ENCODE data around the gene REEP6.

Gene REEP6

GRCh38 chr19:1456121-1456900, 34.7 kb upstream of the REEP6 start:
- no peak for DNase-seq (ENCODE audit: low read depth)

GRCh38 chr19:1457031-1457739, 33.8 kb upstream of the REEP6 start:
- DNase-seq (ENCODE audit: low read depth): no peak

- no peak for DNase-seq (ENCODE audit: low read depth)
Observed at GRCh38 chr19:1457892-1458291, 33.1 kb upstream of the REEP6 start.

- no peak for DNase-seq (ENCODE audit: low read depth)
Observed at GRCh38 chr19:1459479-1459878, 31.5 kb upstream of the REEP6 start.

GRCh38 chr19:1460033-1460995, 30.7 kb upstream of the REEP6 start:
- no peak for DNase-seq (ENCODE audit: low read depth)

- DNase-seq (ENCODE audit: low read depth): no peak
Observed at GRCh38 chr19:1461862-1462261, 29.1 kb upstream of the REEP6 start.

GRCh38 chr19:1465191-1466016, 25.6 kb upstream of the REEP6 start:
- DNase-seq (ENCODE audit: low read depth): no peak

- DNase-seq (ENCODE audit: low read depth): no peak
Observed at GRCh38 chr19:1466018-1466460, 24.9 kb upstream of the REEP6 start.

- no peak for DNase-seq (ENCODE audit: low read depth)
Observed at GRCh38 chr19:1466461-1467214, 24.3 kb upstream of the REEP6 start.

GRCh38 chr19:1467215-1467489, 23.8 kb upstream of the REEP6 start:
- DNase-seq (ENCODE audit: low read depth): no peak

GRCh38 chr19:1467490-1468273, 23.3 kb upstream of the REEP6 start:
- no peak for DNase-seq (ENCODE audit: low read depth)

- DNase-seq (ENCODE audit: low read depth): no peak
Observed at GRCh38 chr19:1468274-1468820, 22.6 kb upstream of the REEP6 start.

GRCh38 chr19:1468821-1469254, 22.1 kb upstream of the REEP6 start:
- no peak for DNase-seq (ENCODE audit: low read depth)

- DNase-seq (ENCODE audit: low read depth): no peak
Observed at GRCh38 chr19:1469255-1470054, 21.5 kb upstream of the REEP6 start.

GRCh38 chr19:1470055-1470304, 21.0 kb upstream of the REEP6 start:
- no peak for DNase-seq (ENCODE audit: low read depth)

- DNase-seq (ENCODE audit: low read depth): no peak
Observed at GRCh38 chr19:1470305-1471009, 20.5 kb upstream of the REEP6 start.

GRCh38 chr19:1471010-1471514, 19.9 kb upstream of the REEP6 start:
- DNase-seq (ENCODE audit: low read depth): no peak

GRCh38 chr19:1471515-1472160, 19.3 kb upstream of the REEP6 start:
- DNase-seq (ENCODE audit: low read depth): no peak

Data from stromal cell of bone marrow (primary cell).